A549 treated with DMSO at 1 μM for 4 hours (cell line): ENCODE results near the gene OR2A5. TPM values are rescaled to one million over a fixed set of nuclear protein-coding genes. Genes with fewer than 3 reads are reported as not detected.

Experiments
- total RNA-seq: library from RNA; stranded (reverse); fragments of 200-300 nt; extraction: Qiagen RNA extraction; gene quantifications from 5 replicates; pipeline ENCODE4 v1.2.3, GENCODE V29; 2022; ENCODE audit warnings: low read depth

The OR2A5 gene
- not detected in 5 replicates for total RNA-seq

DNA sequence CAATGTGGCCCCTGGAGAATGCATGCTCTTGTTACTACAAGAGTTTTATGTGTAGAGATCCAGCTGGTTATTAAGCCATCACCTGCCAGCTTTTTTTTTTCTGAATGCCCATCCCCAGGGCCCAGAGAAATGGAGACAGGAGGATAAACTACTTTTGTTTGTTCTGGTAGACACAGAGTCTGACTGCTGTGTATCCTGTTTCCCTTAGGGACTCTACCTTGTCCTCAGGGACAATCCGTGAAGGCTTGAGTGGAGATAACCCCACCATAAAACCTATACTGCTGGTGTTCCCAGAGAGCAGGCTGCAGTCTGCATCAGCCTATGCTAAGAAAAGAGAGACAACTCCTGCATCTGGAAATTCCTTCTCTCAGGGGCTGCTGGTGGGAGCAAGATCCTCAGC, at the start of gene OR2A5:
Gene OR2A5, plus strand, starts transcription at position 301 of the 400 bp plus-strand sequence. CDS start 1,454 bp downstream, outside the sequence.

DNA sequence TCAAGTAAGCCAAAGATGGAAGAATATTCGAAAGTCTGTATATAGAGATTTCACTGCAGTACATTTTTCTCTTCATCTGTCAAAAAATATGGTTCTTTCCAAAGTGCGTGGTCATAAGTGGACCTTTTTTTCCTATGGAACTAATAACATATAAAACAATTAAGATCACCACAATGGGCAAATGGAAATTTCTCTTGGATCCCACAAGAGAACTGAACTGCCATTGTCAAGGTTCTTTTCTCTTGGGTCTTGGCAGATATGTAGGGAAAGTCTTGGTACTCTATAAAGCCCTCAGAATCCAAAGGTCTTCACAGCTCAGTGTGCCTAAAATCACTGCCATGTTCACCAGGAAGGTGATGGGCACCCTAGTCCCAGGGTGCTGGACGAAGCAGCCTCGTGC, 48.7 kb upstream of the OR2A5 start, which contains the start of gene OR6B1:
Gene OR6B1, plus strand, starts transcription at position 301 of the 400 bp plus-strand sequence. CDS start 3,677 bp downstream, outside the sequence.

GRCh38 chr7:144069511-144069910, 20.8 kb downstream of the OR2A5 start, which contains the start of gene OR2A25:
Gene OR2A25, plus strand, starts transcription at chr7:144069811. Its CDS starts 4,409 bp downstream, at chr7:144074220.

GRCh38 chr7:144085978-144086377, 37.2 kb downstream of the OR2A5 start, which contains the start of gene OR2A12:
Gene OR2A12, plus strand, starts transcription at chr7:144086278. Its CDS starts 8,830 bp downstream, at chr7:144095108.

Other genes with a start within 250 kb of the OR2A5 start
- 16.6 to 22.4 TPM (median 21.5 TPM) in 5 replicates for gene TCAF1, start 146.8 kb upstream of the OR2A5 start, total RNA-seq
- not detected in 5 replicates for gene OR2F2, start 113.7 kb upstream of the OR2A5 start, total RNA-seq
- not detected in 5 replicates for gene OR2F1, start 94.1 kb upstream of the OR2A5 start, total RNA-seq
- not detected in 5 replicates for gene OR6B1, start 48.6 kb upstream of the OR2A5 start, total RNA-seq
- gene OR2A25, start 20.9 kb downstream of the OR2A5 start, total RNA-seq = not detected in 5 replicates
- not detected in 5 replicates for gene OR2A12, start 37.3 kb downstream of the OR2A5 start, total RNA-seq
- not detected in 5 replicates for gene OR2A2, start 60.6 kb downstream of the OR2A5 start, total RNA-seq
- gene OR2A14, start 74.2 kb downstream of the OR2A5 start, total RNA-seq = not detected in 5 replicates
- gene CTAGE4, start 134.5 kb downstream of the OR2A5 start, total RNA-seq = not detected in 5 replicates
- 0.23 to 0.44 TPM (median 0.38 TPM) in 5 replicates for gene ARHGEF35, start 146.9 kb downstream of the OR2A5 start, total RNA-seq
- not detected in 5 replicates for gene OR2A42, start 190.7 kb downstream of the OR2A5 start, total RNA-seq
- not detected in 5 replicates for gene OR2A7, start 215.8 kb downstream of the OR2A5 start, total RNA-seq
- gene CTAGE8, start 220.3 kb downstream of the OR2A5 start, total RNA-seq = not detected in 5 replicates